ENCODE measurements around the gene UGT1A9. TPM values are rescaled to one million over a fixed set of nuclear protein-coding genes. Genes with fewer than 3 reads are reported as not detected.

The UGT1A9 gene
- polyA plus RNA-seq, 3 donors from 2014 or later: not detected

DNA sequence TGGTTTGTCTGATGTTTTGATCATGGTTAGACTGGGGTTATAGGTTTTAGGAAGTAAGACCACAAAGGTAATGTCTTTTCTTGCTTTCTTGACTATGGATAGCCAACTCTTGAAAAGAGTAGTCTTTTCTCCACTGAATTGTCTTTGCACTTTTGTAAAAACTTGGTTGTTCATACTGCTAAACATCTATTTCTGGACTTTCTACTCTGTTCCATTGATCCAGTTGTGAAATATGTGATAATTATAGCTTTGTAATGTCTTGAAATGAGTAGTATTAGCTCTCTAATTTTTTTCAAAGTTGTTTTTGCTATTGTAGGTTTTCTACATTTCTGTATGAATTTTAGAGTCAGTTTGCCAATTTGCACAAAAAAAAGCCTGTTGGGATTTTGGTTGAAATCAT, 13.1 kb upstream of the UGT1A9 start:
- no peaks in the 10 kb centered on the region for H3K36me3 Mint-ChIP-seq
- H3K27ac Mint-ChIP-seq: no peak overlapping the region
- H3K4me3 Mint-ChIP-seq: no peak overlapping the region
- peaks cover 3 to 21% (median 7%) of the 10 kb centered on the region in 3 donors for H3K27me3 Mint-ChIP-seq (ENCODE audit: low read depth in 3 of 3)
- H3K4me1 Mint-ChIP-seq: peaks cover 28% of the 10 kb centered on the region in 2 donors
- no peak for DNase-seq
- H3K9me3 Mint-ChIP-seq: no peaks in the 10 kb centered on the region

GRCh38 chr2:233663911-233664310, 7.8 kb upstream of the UGT1A9 start:
- H3K27ac Mint-ChIP-seq: no peak overlapping the region
- H3K36me3 Mint-ChIP-seq: no peaks in the 10 kb centered on the region
- H3K4me3 Mint-ChIP-seq: no peak overlapping the region
- peaks cover 0 to 8% (median 0%) of the 10 kb centered on the region in 6 donors for H3K9me3 Mint-ChIP-seq
- H3K4me1 Mint-ChIP-seq: no peaks in the 10 kb centered on the region
- no peak for DNase-seq
- H3K27me3 Mint-ChIP-seq (ENCODE audit: low read depth in 3 of 3): peaks cover 2 to 27% (median 6%) of the 10 kb centered on the region in 3 donors

- H3K4me3 Mint-ChIP-seq: no peak overlapping the region
- DNase-seq: no peak
- no peaks in the 10 kb centered on the region for H3K4me1 Mint-ChIP-seq
- peaks cover 0 to 8% (median 0%) of the 10 kb centered on the region in 6 donors for H3K9me3 Mint-ChIP-seq
- peaks cover 1 to 15% (median 5%) of the 10 kb centered on the region in 3 donors for H3K27me3 Mint-ChIP-seq (ENCODE audit: low read depth in 3 of 3)
- no peak overlapping the region for H3K27ac Mint-ChIP-seq
- no peaks in the 10 kb centered on the region for H3K36me3 Mint-ChIP-seq
These were observed 3.0 kb upstream of the UGT1A9 start for GRCh38 chr2:233668605-233669260.

DNA sequence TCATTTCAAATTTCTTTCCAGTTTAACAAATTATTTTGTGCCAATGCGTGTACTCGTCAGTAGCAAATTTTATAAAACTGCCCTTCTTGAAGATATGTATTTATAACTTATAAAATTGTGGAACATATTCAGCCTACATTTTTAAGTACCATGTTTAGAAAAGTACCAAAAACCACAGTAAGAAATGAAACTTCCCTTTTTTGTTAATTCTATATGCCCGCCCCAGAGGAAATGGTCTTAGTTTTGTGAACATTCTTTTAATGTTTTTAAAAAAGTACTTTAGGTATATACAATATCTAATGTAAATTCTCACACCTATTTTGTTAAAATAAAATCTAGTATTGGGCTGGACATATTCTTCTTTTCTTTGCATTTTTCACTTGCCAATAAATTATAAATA, 1.2 kb downstream of the UGT1A9 start:
- peaks cover 1 to 8% (median 4%) of the 10 kb centered on the region in 3 donors for H3K27me3 Mint-ChIP-seq (ENCODE audit: low read depth in 3 of 3)
- H3K4me1 Mint-ChIP-seq: no peaks in the 10 kb centered on the region
- DNase-seq: no peak
- peaks cover 0 to 3% (median 0%) of the 10 kb centered on the region in 6 donors for H3K9me3 Mint-ChIP-seq
- no peak overlapping the region for H3K4me3 Mint-ChIP-seq
- no peaks in the 10 kb centered on the region for H3K36me3 Mint-ChIP-seq
- H3K27ac Mint-ChIP-seq: no peak overlapping the region

- Mint-ChIP-seq H3K4me1 (no peaks in the 10 kb centered on the region), H3K27me3 (ENCODE audit: low read depth in 3 of 3) (peaks cover 1 to 7% (median 4%) of the 10 kb centered on the region in 3 donors), H3K9me3 (no peaks in the 10 kb centered on the region), H3K27ac (no peak overlapping the region), H3K4me3 (no peak overlapping the region), H3K36me3 (no peaks in the 10 kb centered on the region)
- no peak for DNase-seq
These were observed 2.2 kb downstream of the UGT1A9 start for GRCh38 chr2:233673896-233674295.

DNA sequence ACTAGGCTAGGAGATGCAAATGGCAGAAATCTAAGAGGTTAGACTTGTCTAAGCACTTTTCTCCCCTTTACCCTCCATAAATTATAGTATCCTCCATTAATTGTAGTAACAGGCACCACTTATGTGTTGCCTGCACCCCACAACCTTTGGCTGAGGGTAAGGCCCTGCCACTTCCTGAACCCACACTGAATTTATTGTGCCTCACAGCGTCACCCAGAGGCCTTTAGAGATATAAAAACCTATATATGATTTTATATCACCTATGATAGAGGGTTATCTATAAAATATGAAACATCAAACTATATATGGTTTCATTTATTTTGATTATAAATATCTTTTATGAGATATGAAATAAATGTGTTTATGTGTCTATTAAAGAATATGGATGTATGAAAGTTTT, 2.6 kb downstream of the UGT1A9 start:
- Mint-ChIP-seq H3K4me1 (no peaks in the 10 kb centered on the region), H3K9me3 (no peaks in the 10 kb centered on the region), H3K36me3 (no peaks in the 10 kb centered on the region), H3K4me3 (no peak overlapping the region), H3K27ac (no peak overlapping the region), H3K27me3 (ENCODE audit: low read depth in 3 of 3) (peaks cover 1 to 7% (median 4%) of the 10 kb centered on the region in 3 donors)
- DNase-seq: no peak

GRCh38 chr2:233674995-233675394, 3.3 kb downstream of the UGT1A9 start:
- no peak overlapping the region for H3K4me3 Mint-ChIP-seq
- H3K27me3 Mint-ChIP-seq (ENCODE audit: low read depth in 3 of 3): peaks cover 1 to 7% (median 6%) of the 10 kb centered on the region in 3 donors
- DNase-seq: no peak

DNA sequence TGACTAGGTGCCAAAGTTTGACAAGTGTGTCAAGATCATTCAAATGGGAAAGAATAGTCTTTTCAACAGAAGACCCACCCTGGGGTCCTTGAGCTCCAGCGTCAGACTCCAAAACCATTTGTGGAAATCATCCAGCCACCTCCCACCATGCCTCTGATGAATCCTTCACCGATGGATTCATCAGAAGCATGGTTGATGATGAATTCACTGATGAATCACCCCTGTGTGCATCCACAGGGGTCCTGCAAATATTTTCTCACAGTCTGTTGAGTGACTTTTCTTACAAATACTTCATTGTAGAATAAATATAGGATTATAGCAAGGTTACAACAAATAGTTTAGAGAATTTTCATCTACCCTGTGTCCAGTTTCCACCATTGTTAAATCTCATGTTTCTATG, 4.3 kb downstream of the UGT1A9 start:
- no peaks in the 10 kb centered on the region for H3K36me3 Mint-ChIP-seq
- peaks cover 0 to 6% (median 5%) of the 10 kb centered on the region in 3 donors for H3K27me3 Mint-ChIP-seq (ENCODE audit: low read depth in 3 of 3)
- no peaks in the 10 kb centered on the region for H3K9me3 Mint-ChIP-seq
- H3K27ac Mint-ChIP-seq: no peak overlapping the region
- H3K4me3 Mint-ChIP-seq: no peak overlapping the region
- DNase-seq: no peak
- H3K4me1 Mint-ChIP-seq: no peaks in the 10 kb centered on the region

More at GRCh38 chr2:233674995-233675394, 3.3 kb downstream of the UGT1A9 start:
- H3K9me3 Mint-ChIP-seq: no peaks in the 10 kb centered on the region
- no peak overlapping the region for H3K27ac Mint-ChIP-seq
- no peaks in the 10 kb centered on the region for H3K36me3 Mint-ChIP-seq
- H3K4me1 Mint-ChIP-seq: no peaks in the 10 kb centered on the region

DNA sequence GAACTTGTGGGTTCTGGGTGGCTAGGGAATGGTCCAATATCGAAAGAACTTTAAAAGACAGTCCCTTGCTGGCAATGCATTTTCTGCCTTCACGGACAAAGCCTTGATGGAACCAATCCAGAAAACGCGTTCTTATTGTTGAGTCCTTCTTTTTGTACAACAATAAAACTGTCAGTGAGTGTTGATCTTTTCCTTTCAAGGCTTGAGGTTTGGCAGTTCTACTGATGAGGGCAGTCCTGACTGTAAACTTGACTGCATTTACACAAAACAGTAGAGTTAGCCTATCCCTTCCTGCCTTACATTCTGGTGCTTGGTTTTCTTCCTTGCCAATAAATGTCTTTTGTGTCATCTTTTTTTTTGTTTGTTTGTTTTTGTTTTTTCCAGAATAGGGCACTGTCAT, 7.5 kb downstream of the UGT1A9 start:
- Mint-ChIP-seq H3K4me1 (no peaks in the 10 kb centered on the region), H3K4me3 (no peak overlapping the region), H3K36me3 (no peaks in the 10 kb centered on the region), H3K27ac (no peak overlapping the region), H3K27me3 (ENCODE audit: low read depth in 3 of 3) (peaks cover 0 to 7% (median 5%) of the 10 kb centered on the region in 3 donors), H3K9me3 (no peaks in the 10 kb centered on the region)
- no peak for DNase-seq

DNA sequence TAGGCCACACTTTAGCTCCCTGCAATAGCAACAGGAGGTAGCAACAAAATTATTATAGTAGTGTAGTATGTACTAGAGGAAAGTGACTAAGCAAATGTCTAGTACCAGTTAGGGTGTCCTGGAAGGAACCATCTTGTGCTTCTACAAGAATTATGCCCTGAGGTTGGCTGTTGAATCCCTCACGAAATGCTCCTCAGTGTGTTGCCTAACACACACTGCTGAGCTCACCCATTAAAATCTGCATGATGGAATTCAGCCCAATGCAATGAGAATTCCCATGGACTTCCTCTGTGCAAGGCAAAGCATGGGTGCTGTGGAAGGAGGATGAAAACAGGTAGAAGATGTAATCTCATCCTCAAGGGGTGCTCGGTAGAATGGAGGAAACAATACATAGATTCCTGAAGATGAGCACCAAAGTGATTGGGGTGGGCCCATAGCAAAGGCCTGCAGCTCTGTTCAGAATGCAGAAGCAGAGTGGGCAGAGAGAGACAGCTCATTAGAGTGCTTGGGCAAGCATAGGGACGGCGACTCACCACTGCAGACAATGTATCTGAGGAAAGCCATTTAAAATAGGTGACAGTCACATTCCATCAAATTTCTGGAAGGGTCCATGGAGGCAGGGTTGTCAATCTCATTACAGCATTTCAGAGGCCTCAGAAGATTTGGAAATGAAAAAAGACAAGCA, 8.8 kb downstream of the UGT1A9 start:
- H3K4me3 Mint-ChIP-seq: no peak overlapping the region
- H3K27me3 Mint-ChIP-seq (ENCODE audit: low read depth in 3 of 3): peaks cover 0 to 9% (median 7%) of the 10 kb centered on the region in 3 donors
- no peak for DNase-seq
- no peaks in the 10 kb centered on the region for H3K36me3 Mint-ChIP-seq
- no peaks in the 10 kb centered on the region for H3K9me3 Mint-ChIP-seq
- peaks cover 4 to 9% of the 10 kb centered on the region in 2 donors for H3K4me1 Mint-ChIP-seq
- H3K27ac Mint-ChIP-seq: no peak overlapping the region

DNA sequence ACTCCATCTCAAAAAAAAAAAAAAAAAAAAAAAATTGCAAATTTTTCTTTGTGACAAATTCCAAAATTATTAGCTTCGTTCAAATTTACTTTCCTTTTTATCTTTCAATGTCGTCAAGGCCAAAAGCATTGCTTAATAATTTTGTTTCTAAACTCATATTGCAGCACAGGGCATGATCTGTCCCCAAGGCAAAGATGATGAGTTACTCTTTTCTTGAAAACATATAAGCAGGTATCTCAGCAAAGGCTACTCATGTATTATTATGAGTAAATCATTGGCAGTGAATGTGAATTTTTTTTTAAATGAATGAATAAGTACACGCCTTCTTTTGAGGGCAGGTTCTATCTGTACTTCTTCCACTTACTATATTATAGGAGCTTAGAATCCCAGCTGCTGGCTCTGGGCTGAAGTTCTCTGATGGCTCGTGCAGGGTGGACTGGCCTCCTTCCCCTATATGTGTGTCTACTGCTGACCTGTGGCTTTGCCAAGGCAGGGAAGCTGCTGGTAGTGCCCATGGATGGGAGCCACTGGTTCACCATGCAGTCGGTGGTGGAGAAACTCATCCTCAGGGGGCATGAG, 9.9 kb downstream of the UGT1A9 start, which contains the start of gene UGT1A7:
UGT1A7 (plus strand) TSS at position 381 of the 579 bp plus-strand sequence; CDS start at position 418, 37 bp downstream.
- Mint-ChIP-seq H3K4me1 (peaks cover 4 to 11% of the 10 kb centered on the region in 2 donors), H3K9me3 (no peaks in the 10 kb centered on the region), H3K27ac (no peak within 1 kb of the TSS), H3K27me3 (ENCODE audit: low read depth in 3 of 3) (peaks cover 0 to 12% (median 7%) of the 10 kb centered on the region in 3 donors), H3K4me3 (no peak within 1 kb of the TSS), H3K36me3 (peaks cover 0 to 2% (median 0%) of the 10 kb centered on the region in 3 donors)
- no peak for DNase-seq

- Mint-ChIP-seq H3K4me1 (peaks cover 4 to 11% of the 10 kb centered on the region in 2 donors), H3K9me3 (no peaks in the 10 kb centered on the region), H3K27me3 (ENCODE audit: low read depth in 3 of 3) (peaks cover 0 to 9% (median 6%) of the 10 kb centered on the region in 3 donors), H3K27ac (no peak overlapping the region), H3K36me3 (peaks cover 0 to 5% (median 0%) of the 10 kb centered on the region in 3 donors), H3K4me3 (no peak overlapping the region)
- no peak for DNase-seq
These were observed 12.9 kb downstream of the UGT1A9 start for GRCh38 chr2:233684640-233685039.

GRCh38 chr2:233686928-233687327, 15.2 kb downstream of the UGT1A9 start:
- no peak for DNase-seq
- no peak overlapping the region for H3K4me3 Mint-ChIP-seq
- peaks cover 0 to 9% (median 2%) of the 10 kb centered on the region in 3 donors for H3K27me3 Mint-ChIP-seq (ENCODE audit: low read depth in 3 of 3)
- H3K9me3 Mint-ChIP-seq: no peaks in the 10 kb centered on the region
- H3K27ac Mint-ChIP-seq: no peak overlapping the region
- H3K4me1 Mint-ChIP-seq: peaks cover 4 to 11% of the 10 kb centered on the region in 2 donors
- peaks cover 0 to 5% (median 0%) of the 10 kb centered on the region in 3 donors for H3K36me3 Mint-ChIP-seq

GRCh38 chr2:233688341-233688740, 16.6 kb downstream of the UGT1A9 start:
- Mint-ChIP-seq H3K4me1 (peaks cover 4 to 11% of the 10 kb centered on the region in 2 donors), H3K27ac (no peak overlapping the region), H3K9me3 (no peaks in the 10 kb centered on the region), H3K4me3 (no peak overlapping the region), H3K27me3 (ENCODE audit: low read depth in 3 of 3) (peaks cover 0 to 15% (median 0%) of the 10 kb centered on the region in 3 donors), H3K36me3 (peaks cover 0 to 5% (median 0%) of the 10 kb centered on the region in 3 donors)
- no peak for DNase-seq
